Measurements from ENCODE around the gene HYCC1.

The HYCC1 gene

GRCh38 chr7:22992874-22993840, 20.8 kb downstream of the HYCC1 start:
- in situ Hi-C loops (cut with HindIII; ENCODE audit: low pct_ligation_motif_present, low sequenced_read_pairs): no loop called here
- H3K27me3 ChIP-seq (replicated peaks): no peaks in the 10 kb centered on the region
- H3K36me3 ChIP-seq (replicated peaks): no peaks in the 10 kb centered on the region
- TF ChIP-seq CTCF (IDR thresholded peaks at IDR 0.05; ENCODE audit: low read depth, low read length, missing control alignments): no peak
- DNase-seq: no peak
- H3K27ac ChIP-seq: no peak overlapping the region
- H3K4me3 ChIP-seq (ENCODE audit: low read depth, low read length): no peak overlapping the region

- in situ Hi-C loops (cut with HindIII; ENCODE audit: low pct_ligation_motif_present, low sequenced_read_pairs): no loop called here
- Histone ChIP-seq H3K27me3 (replicated peaks) (no peaks in the 10 kb centered on the region), H3K27ac (peak overlapping the region; percentile 16), H3K36me3 (replicated peaks) (no peaks in the 10 kb centered on the region), H3K4me3 (ENCODE audit: low read depth, low read length) (no peak overlapping the region)
- no peak for TF ChIP-seq CTCF (IDR thresholded peaks at IDR 0.05; ENCODE audit: low read depth, low read length, missing control alignments)
- DNase-seq: peak; percentile 57
Measured at GRCh38 chr7:22990588-22990949, 23.4 kb downstream of the HYCC1 start.

GRCh38 chr7:22989643-22990587, 24.0 kb downstream of the HYCC1 start:
- in situ Hi-C loops (cut with HindIII; ENCODE audit: low pct_ligation_motif_present, low sequenced_read_pairs): no loop called here
- Histone ChIP-seq H3K27ac (peak overlapping the region; percentile 16), H3K27me3 (replicated peaks) (no peaks in the 10 kb centered on the region), H3K4me3 (ENCODE audit: low read depth, low read length) (no peak overlapping the region), H3K36me3 (replicated peaks) (no peaks in the 10 kb centered on the region)
- no peak for TF ChIP-seq CTCF (IDR thresholded peaks at IDR 0.05; ENCODE audit: low read depth, low read length, missing control alignments)
- no peak for DNase-seq

- Histone ChIP-seq H3K27me3 (replicated peaks) (no peaks in the 10 kb centered on the region), H3K4me3 (ENCODE audit: low read depth, low read length) (no peak overlapping the region), H3K36me3 (replicated peaks) (no peaks in the 10 kb centered on the region), H3K27ac (no peak overlapping the region)
- in situ Hi-C loops (cut with HindIII; ENCODE audit: low pct_ligation_motif_present, low sequenced_read_pairs): no loop called here
- DNase-seq: no peak
- no peak for TF ChIP-seq CTCF (IDR thresholded peaks at IDR 0.05; ENCODE audit: low read depth, low read length, missing control alignments)
Measured at GRCh38 chr7:22985436-22985835, 28.5 kb downstream of the HYCC1 start.

- DNase-seq: no peak
- H3K36me3 ChIP-seq (replicated peaks): no peaks in the 10 kb centered on the region
- in situ Hi-C loops (cut with HindIII; ENCODE audit: low pct_ligation_motif_present, low sequenced_read_pairs): no loop called here
- no peak overlapping the region for H3K27ac ChIP-seq
- no peak for TF ChIP-seq CTCF (IDR thresholded peaks at IDR 0.05; ENCODE audit: low read depth, low read length, missing control alignments)
- H3K4me3 ChIP-seq (ENCODE audit: low read depth, low read length): no peak overlapping the region
- no peaks in the 10 kb centered on the region for H3K27me3 ChIP-seq (replicated peaks)
Measured at GRCh38 chr7:22983257-22983855, 30.6 kb downstream of the HYCC1 start.

Measured in brain microvascular endothelial cell (primary cell).